Panc1 (cell line): ENCODE results near the gene TLE3. TPM values are rescaled to one million over a fixed set of nuclear protein-coding genes. Genes with fewer than 3 reads are reported as not detected.

Experiments
- ATAC-seq: fragments of 200-7000 bp; cut with Tn5 transposase; 2 replicates; pipeline ENCODE4 v1.9.1; 2020; ENCODE audit warnings: mild to moderate bottlenecking, moderate library complexity
- BruUV-seq: library from RNA; stranded (reverse); fragments of 400-500 nt; replicated peaks from 2 replicates; lab custom pipeline; 2021; lab: Mats Ljungman, UMichigan
- CTCF ChIA-PET: fragments of 300-600 bp; sonication (Branson Sonifier 250); formaldehyde crosslinking; loops from one replicate; lab custom pipeline; 2022; ENCODE audit warnings: antibody characterized with exemption; lab: Charles Lee
- POLR2A ChIA-PET: fragments of 300-600 bp; sonication (Branson Sonifier 250); formaldehyde crosslinking; loops from one replicate; lab custom pipeline; 2022; ENCODE audit warnings: antibody characterized with exemption; lab: Charles Lee
- DNase-seq: peaks from one replicate; pipeline ENCODE4 v3.0.0-alpha.2; 2010; ENCODE audit warnings: low read depth, low spot score
- H3K27ac ChIP-seq: 2 replicates; pipeline ENCODE4 v1.5.1; 2011; ENCODE audit warnings: mild to moderate bottlenecking, low read length, inconsistent platforms
- H3K27me3 ChIP-seq: fragments of 200-500 bp; sonication (Bioruptor generic); 2 replicates; pipeline ENCODE4 v1.6.0; 2014; ENCODE audit warnings: low read length, inconsistent platforms; ENCODE audit not compliant: control insufficient read depth, insufficient read depth
- H3K36me3 ChIP-seq: fragments of 200-500 bp; sonication (Bioruptor generic); 2 replicates; pipeline ENCODE4 v1.5.1; 2014; ENCODE audit warnings: inconsistent platforms, mild to moderate bottlenecking, low read length, moderate library complexity; ENCODE audit not compliant: control insufficient read depth, insufficient read depth
- H3K4me1 ChIP-seq: 2 replicates; pipeline ENCODE4 v1.5.1; 2011; ENCODE audit warnings: inconsistent platforms, mild to moderate bottlenecking, low read length, moderate library complexity; ENCODE audit not compliant: control insufficient read depth, insufficient read depth
- H3K4me3 ChIP-seq, 2 experiments: 2 replicates each; pipeline ENCODE4 v1.5.1; 2011 to 2012; ENCODE audit warnings: low read depth in 2 of 2, low read length in 2 of 2, mild to moderate bottlenecking in 2 of 2, inconsistent platforms in 1 of 2, moderate library complexity in 1 of 2
- H3K9me3 ChIP-seq: fragments of 200-500 bp; sonication (Bioruptor generic); 2 replicates; pipeline ENCODE4 v1.5.1; 2014; ENCODE audit warnings: low read depth, mild to moderate bottlenecking, inconsistent platforms, low read length, moderate library complexity; ENCODE audit not compliant: control insufficient read depth, insufficient read depth
- CTCF ChIP-seq: fragments of 450-650 bp; IDR thresholded peaks from 2 replicates; pipeline ENCODE4 v1.5.1; 2017; ENCODE audit warnings: mild to moderate bottlenecking
- POLR2AphosphoS5 ChIP-seq: IDR thresholded peaks from 2 replicates; pipeline ENCODE4 v1.6.1; 2012; ENCODE audit warnings: mild to moderate bottlenecking, low read depth, low read length, moderate library complexity
- REST ChIP-seq, 2 experiments: IDR thresholded peaks; 2 replicates each; pipeline ENCODE4 v1.6.1; 2011 to 2012; ENCODE audit warnings: low read depth in 2 of 2, control low read depth in 1 of 2, low read length in 1 of 2, mild to moderate bottlenecking in 1 of 2, moderate library complexity in 1 of 2; ENCODE audit not compliant: insufficient read depth in 1 of 2
- SIN3A ChIP-seq: IDR thresholded peaks from 2 replicates; pipeline ENCODE4 v1.6.1; 2012; ENCODE audit warnings: low read depth, mild to moderate bottlenecking, low read length, moderate library complexity, borderline replicate concordance; ENCODE audit not compliant: insufficient read depth
- TCF7L2 ChIP-seq: IDR thresholded peaks from 2 replicates; pipeline ENCODE4 v1.6.1; 2011; ENCODE audit warnings: mild to moderate bottlenecking, low read depth, low read length, inconsistent platforms
- in situ Hi-C: cut with HindIII; loops from 2 replicates; pipeline ENCODE4 v1.10.0; 2016; ENCODE audit warnings: low sequenced_read_pairs, low pct_unique_long_range_greater_than_20kb
- intact Hi-C: fragments of 100-400 bp; cut with micrococcal nuclease; formaldehyde crosslinking; loops from one replicate; pipeline ENCODE4 v1.10.0; 2022; ENCODE audit not compliant: unreplicated experiment
- total RNA-seq: library from RNA; stranded (reverse); gene quantifications from one replicate; pipeline ENCODE4 v1.2.1, GENCODE V29; 2021; ENCODE audit not compliant: unreplicated experiment

Gene TLE3
- total RNA-seq, 1 experiment from 2014 or later = 132 TPM

GRCh38 chr15:70050441-70050840 is 47.3 kb downstream of the TLE3 start:
- H3K27me3 ChIP-seq = no peaks in the 10 kb centered on the region
- peaks cover 20% of the 10 kb centered on the region for H3K36me3 ChIP-seq
- intact Hi-C loops (no loop called here), in situ Hi-C loops (no loop called here)
- no TSS peak for BruUV-seq
- CTCF ChIA-PET = no interaction called here
- no peak for DNase-seq
- POLR2A ChIA-PET = no interaction called here
- H3K4me1 ChIP-seq = peaks cover under 1% of the 10 kb centered on the region; the same call in 1 of the 2 replicates
- H3K9me3 ChIP-seq = no peaks in the 10 kb centered on the region
- H3K4me3 ChIP-seq = no peak overlapping the region
- no peak for TF ChIP-seq POLR2AphosphoS5
- TF ChIP-seq SIN3A = no peak
- TF ChIP-seq TCF7L2 = no peak
- TF ChIP-seq CTCF = no peak
- no peak for TF ChIP-seq REST (IDR thresholded peaks at IDR 0.05; ENCODE audit: insufficient read depth in 1 of 2, low read depth in 2 of 2, low read length in 1 of 2)
- ATAC-seq = no peak
- no peak overlapping the region for H3K27ac ChIP-seq

GRCh38 chr15:70049701-70050301 is 47.9 kb downstream of the TLE3 start:
- ChIA-PET CTCF (no interaction called here), POLR2A (no interaction called here)
- no peaks in the 10 kb centered on the region for H3K4me1 ChIP-seq
- BruUV-seq = no TSS peak
- DNase-seq (no peak), ATAC-seq (no peak)
- no peak overlapping the region for H3K27ac ChIP-seq
- no peak for TF ChIP-seq CTCF
- no peak for TF ChIP-seq REST (IDR thresholded peaks at IDR 0.05; ENCODE audit: insufficient read depth in 1 of 2, low read depth in 2 of 2, low read length in 1 of 2)
- TF ChIP-seq TCF7L2 = no peak
- TF ChIP-seq SIN3A = no peak
- TF ChIP-seq POLR2AphosphoS5 = no peak
- intact Hi-C loops (no loop called here), in situ Hi-C loops (no loop called here)
- no peak overlapping the region for H3K4me3 ChIP-seq
- H3K27me3 ChIP-seq = no peaks in the 10 kb centered on the region
- peaks cover 18% of the 10 kb centered on the region for H3K36me3 ChIP-seq
- H3K9me3 ChIP-seq = no peaks in the 10 kb centered on the region
